Raji (cell line): Measurements from ENCODE around the gene ALDH1A1.

Experiments used
- POLR2A ChIP-seq: IDR thresholded peaks from 2 replicates; pipeline ENCODE4 v1.6.1; 2011; ENCODE audit warnings: low read depth, low read length, control low read depth; ENCODE audit not compliant: insufficient read depth

ALDH1A1 gene

DNA sequence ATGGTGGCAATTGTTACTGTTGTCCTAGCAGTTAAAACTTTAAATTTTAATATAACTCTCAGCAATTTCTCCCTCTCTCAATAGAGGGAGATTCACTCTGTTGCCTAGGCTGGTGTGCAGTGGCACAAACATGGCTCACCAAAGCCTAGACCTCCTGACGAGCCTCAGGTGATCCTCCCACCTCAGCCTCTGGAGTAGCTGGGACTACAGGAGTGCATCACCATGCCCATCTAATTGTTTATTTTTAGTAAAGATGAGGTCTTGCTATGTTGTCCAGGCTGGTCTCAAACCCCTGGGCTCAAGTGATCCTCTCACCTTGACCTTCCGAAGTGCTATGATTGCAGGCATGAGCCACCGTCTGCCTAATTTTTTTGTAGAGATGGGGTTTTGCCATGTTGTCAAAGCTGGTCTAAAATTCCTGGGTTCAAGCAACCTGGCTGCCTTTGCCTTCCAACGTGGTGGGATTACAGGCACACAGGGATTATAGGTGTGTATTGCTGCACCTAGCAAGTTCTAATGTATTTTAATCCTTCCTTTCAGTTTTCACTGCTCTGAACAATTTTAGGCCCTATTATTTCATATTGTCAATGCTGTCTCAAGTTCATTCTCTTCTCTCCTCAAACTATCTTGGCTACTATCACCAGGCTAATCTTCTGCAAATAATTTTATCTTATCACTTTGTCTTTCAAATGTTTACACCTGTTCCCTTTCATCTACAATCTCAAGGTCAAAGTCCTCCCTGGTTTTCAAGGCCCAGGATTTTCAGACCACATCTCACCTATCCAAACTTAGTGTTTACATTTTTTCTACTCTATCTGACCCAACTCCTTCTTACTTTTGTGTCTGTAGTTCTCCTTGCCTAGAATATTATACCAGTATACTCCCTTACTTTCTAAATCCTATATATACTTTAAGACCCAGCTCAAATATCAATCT, 18.9 kb downstream of the ALDH1A1 start:
- TF ChIP-seq POLR2A: no peak

- no peak for TF ChIP-seq POLR2A
Observed at GRCh38 chr9:72932619-72933018, 20.2 kb downstream of the ALDH1A1 start.

DNA sequence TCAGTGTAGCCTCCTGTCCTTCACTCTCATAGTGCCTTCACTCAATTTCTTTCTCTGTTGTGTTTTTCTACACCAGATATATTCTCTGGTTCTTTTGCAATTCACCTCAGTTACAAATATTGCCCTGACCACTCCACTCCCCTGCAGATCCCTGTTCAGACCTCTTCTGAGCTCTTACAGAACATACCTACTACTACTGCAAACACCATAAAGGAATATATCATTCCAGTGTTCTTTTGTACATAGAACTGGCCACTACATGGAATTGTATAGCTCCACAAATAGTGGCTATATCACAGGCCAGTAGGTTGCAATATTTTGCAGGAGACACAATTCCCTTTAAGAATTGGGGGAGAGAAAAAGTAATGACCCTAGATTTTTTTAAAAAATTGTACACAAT, 21.0 kb downstream of the ALDH1A1 start:
- TF ChIP-seq POLR2A: no peak

DNA sequence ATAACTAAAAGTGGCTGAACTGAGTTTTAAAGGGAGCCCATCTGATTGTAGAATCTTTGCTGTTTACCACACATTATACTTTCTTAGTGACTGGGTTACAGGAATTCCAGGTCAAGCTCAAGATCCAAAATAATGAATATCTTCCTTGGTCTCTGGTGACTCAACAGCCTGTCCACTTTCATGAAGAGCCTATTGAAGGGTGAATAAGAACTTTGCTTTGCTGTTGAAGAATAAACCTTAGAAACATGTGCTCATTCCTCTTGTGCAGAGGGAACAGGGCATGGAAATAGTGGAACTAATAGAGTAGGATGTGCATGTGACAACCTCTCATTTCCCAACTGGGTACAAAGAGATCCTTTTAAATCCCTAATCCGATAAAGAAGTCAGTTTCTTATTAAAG, 21.4 kb downstream of the ALDH1A1 start:
- no peak for TF ChIP-seq POLR2A

DNA sequence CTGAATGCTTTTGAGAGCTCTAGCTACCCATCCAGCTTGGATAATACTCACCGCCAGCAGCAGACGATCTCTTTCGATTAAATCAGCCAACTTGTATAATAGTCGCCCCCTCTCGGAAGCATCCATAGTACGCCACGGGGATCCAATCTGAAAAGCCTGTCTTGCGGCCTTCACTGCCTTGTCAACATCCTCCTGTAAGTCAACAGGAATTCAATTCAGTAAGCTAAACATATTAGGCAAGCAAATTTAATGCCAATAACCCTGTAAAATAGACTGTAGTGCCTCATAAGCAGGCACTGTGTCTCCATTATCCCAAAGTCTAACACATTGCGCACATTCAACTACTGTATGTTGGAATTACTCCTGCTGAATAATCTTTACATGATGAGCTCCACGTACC, 22.0 kb downstream of the ALDH1A1 start:
- no peak for TF ChIP-seq POLR2A

DNA sequence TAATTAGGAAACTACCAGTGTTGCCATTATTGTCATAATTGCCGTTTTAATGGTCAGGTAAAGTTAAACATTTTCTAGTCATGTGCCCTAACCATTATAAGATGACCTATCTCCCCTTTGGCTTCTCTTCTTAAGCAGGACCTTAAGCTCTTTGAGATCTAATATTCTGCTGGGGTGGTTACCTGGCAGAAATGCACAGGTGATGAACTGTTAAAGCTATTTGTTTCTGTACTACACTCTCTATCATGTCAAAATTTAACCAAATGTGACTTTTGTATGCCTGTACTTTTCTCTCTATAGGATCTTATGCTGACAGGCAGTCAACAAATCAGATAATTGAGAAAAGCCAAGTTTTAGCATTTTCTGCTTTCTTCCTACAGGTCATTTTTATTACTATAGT, 23.3 kb downstream of the ALDH1A1 start:
- TF ChIP-seq POLR2A: no peak

- TF ChIP-seq POLR2A: no peak
Observed at GRCh38 chr9:72928042-72928507, 24.8 kb downstream of the ALDH1A1 start.

DNA sequence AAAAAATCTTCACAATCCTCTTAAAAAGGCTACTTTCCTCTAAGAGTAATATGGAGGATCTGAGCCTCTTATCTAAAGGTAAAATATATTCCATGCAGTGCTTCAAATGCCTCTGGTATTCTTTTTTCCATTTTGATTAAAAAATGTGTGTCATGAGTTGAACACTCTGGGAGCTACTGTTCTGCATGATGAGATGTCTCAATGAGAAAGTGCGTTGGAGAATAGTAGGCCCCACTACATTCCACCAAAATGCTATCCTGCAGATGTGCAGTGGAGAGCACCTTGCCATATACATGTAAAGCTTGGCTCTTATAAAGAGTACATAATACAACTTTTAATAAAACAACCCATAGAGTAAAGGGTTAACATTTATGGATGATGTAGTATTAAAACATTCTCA, 26.3 kb downstream of the ALDH1A1 start:
- TF ChIP-seq POLR2A: no peak

- no peak for TF ChIP-seq POLR2A
Observed at GRCh38 chr9:72925891-72926290, 27.0 kb downstream of the ALDH1A1 start.

- TF ChIP-seq POLR2A: no peak
Observed at GRCh38 chr9:72925126-72925789, 27.6 kb downstream of the ALDH1A1 start.

- TF ChIP-seq POLR2A: no peak
Observed at GRCh38 chr9:72924154-72924790, 28.6 kb downstream of the ALDH1A1 start.

DNA sequence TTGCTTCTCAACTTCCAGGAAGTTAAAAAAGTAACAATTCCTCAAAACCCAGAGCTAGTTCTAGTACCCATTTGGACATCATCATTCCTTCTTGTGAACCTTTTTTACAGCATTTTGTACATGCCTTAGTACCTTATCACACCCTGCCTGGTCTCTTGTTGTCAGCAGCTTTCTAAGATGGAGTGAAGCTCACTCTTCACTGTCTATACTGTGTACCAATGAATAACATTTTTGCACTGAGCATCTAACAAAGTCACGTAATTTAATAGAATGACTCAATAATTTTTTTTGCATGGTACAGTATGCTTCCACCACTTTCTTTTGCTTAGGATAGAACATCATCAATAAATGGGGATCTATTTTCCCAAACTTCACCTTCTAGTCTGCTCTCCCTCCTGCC, 29.8 kb downstream of the ALDH1A1 start:
- TF ChIP-seq POLR2A: no peak

DNA sequence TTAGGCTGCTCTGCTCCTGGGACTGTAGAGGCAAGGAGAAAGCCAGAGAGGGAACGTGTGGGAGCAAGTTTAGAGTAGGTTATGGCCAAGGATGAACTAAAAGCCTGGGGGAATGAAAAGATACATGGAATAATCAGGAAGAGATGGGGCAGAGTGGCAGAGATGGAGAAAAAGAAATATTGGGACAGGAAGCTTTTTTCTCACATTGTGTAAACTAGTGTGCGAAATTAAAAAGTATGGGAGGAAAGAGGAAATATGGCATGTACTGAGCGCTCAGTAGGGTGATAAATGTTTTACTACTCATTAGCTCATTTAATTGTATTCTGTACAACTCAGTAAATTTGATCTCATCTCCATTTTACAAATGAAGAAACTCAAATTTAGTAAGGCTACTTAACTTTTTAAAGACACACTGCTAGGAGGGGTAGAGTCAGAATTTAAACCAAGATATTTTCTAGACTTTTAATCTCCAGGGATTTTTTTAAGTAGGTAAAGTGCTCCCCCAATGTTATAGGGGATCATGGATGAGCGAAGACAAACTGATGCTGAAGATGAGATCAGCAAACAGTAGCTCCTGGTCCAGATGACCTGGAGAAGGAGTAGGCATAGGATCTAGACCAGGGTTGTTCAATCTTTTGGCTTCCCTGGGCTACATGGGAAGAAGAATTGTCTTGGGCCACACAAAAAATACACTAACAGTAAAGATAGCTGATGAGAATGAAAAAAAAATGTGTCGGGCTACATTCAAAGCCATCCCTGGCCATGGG, 30.8 kb downstream of the ALDH1A1 start:
- no peak for TF ChIP-seq POLR2A

GRCh38 chr9:72919246-72919945, 33.5 kb downstream of the ALDH1A1 start:
- no peak for TF ChIP-seq POLR2A
